PFSK-1 (cell line): ENCODE results near the gene CPNE6.

Experiments used
- FOXP2 ChIP-seq: optimal IDR thresholded peaks from 2 replicates; pipeline ENCODE3; 2011; ENCODE audit warnings: borderline replicate concordance, control low read depth, inconsistent platforms; ENCODE audit not compliant: insufficient read depth; ENCODE audit errors: extremely low read length, extremely low read depth
- POLR2AphosphoS5 ChIP-seq: IDR thresholded peaks from 2 replicates; pipeline ENCODE4 v1.6.1; 2012; ENCODE audit warnings: low read depth, mild to moderate bottlenecking, control low read depth, low read length, moderate library complexity
- REST ChIP-seq, 2 experiments: IDR thresholded peaks; 2 replicates each; pipeline versions ENCODE4 v1.6.1 to v1.8.0; 2011 to 2012; ENCODE audit warnings: low read depth in 2 of 2, low read length in 2 of 2, control low read depth in 1 of 2, inconsistent platforms in 1 of 2, mild to moderate bottlenecking in 1 of 2, moderate library complexity in 1 of 2; ENCODE audit not compliant: insufficient read depth in 1 of 2
- SIN3A ChIP-seq: IDR thresholded peaks from 2 replicates; pipeline ENCODE4 v1.6.1; 2012; ENCODE audit warnings: mild to moderate bottlenecking, low read length, moderate library complexity, borderline replicate concordance; ENCODE audit not compliant: insufficient read depth
- TAF1 ChIP-seq: IDR thresholded peaks from 2 replicates; pipeline ENCODE4 v1.6.1; 2012; ENCODE audit warnings: low read length, control low read depth, borderline replicate concordance; ENCODE audit not compliant: insufficient read depth

The CPNE6 gene

GRCh38 chr14:24064856-24065255 is 6.5 kb upstream of the CPNE6 start:
- TF ChIP-seq TAF1 (no peak), SIN3A (no peak), POLR2AphosphoS5 (no peak), FOXP2 (no peak), REST (IDR thresholded peaks at IDR 0.05; ENCODE audit: insufficient read depth in 1 of 2, low read depth in 2 of 2, low read length in 2 of 2) (no peak)

GRCh38 chr14:24065408-24065807 is 6.0 kb upstream of the CPNE6 start:
- TF ChIP-seq REST (IDR thresholded peaks at IDR 0.05; ENCODE audit: insufficient read depth in 1 of 2, low read depth in 2 of 2, low read length in 2 of 2) (no peak), SIN3A (no peak), POLR2AphosphoS5 (no peak), TAF1 (no peak), FOXP2 (no peak)

DNA sequence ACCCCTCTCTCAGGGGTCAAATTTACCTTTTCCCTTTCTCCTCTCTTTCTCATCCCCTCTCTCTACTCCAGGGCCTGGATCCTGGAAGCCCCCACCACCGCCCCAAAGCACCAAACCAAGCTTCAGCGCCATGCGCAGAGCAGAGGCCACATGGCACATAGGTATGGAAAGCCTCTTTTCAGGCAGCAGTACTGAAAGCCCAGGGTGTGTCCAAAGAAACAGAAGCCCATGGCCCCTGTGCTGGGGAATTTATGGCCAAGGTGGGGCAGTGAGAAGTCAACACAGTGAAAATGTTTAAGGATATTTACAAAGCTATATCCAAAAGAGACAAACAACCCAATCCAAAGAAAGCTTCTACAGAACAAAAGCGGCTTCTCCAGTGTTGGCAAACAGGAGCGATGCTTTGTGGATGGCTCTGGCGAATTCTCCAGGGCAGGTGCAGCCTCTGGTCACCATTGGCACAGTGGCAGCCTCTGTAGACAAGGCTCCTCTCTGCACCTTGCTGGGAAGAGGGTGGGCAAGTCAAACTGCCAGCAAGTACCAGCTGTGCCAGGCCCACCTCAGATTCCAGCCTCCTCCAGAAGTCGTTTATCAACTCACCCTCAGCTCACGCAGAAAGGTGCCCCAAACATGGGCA is 4.7 kb upstream of the CPNE6 start:
- TF ChIP-seq TAF1 (no peak), POLR2AphosphoS5 (no peak), REST (IDR thresholded peaks at IDR 0.05; ENCODE audit: insufficient read depth in 1 of 2, low read depth in 2 of 2, low read length in 2 of 2) (no peak), FOXP2 (no peak), SIN3A (no peak)

DNA sequence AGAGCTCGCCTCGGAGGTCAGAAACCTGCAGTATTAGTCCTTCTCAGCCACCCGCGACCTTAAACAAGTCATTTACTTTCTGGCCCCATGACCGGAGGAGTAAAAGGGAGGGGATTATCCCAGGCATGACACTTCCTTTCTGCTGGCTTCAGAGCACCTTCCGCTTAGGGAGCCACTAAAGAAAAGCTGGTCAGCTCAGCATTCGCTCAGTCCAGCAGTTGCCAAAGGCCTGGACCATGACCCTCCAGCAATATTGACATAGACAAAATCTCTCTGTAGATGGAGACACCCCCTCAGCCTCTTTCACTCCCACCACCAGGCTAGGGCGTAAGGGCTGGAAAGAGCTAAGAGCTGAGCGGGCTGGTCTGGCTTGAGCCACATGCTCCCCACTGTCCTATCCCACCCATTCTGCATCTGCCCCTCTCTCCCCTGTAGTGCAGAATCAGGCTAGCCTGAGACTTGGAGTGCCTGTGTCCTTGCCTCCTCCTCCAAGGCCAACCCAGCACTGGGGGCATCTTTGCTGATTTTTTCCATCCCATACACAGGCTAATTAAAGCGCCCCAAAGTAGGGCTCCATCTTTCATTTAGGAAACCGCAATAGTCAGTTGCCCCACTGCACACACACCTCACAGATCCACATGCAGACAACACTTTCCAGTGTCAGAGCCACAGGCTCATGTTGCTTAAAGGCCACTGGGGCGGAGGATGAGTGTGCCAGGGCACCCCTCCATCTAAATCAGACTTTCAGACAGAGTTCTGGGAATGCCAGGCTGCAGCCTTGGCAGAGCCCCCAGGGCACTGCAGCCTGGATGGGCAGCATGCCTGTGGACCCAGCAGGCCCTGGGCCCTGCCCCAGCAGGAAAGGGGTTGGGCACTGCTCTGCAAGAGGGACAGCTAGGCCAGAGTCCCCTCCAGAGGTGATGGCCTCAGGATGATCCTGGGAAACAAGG is 4.0 kb upstream of the CPNE6 start:
- TF ChIP-seq FOXP2 = no peak
- TF ChIP-seq REST (IDR thresholded peaks at IDR 0.05; ENCODE audit: insufficient read depth in 1 of 2, low read depth in 2 of 2, low read length in 2 of 2) = no peak
- no peak for TF ChIP-seq POLR2AphosphoS5
- TF ChIP-seq TAF1 = no peak
- TF ChIP-seq SIN3A = no peak
